Middle frontal gyrus (tissue), 1 donor: ENCODE data around the gene ZNF112.
A peak's percentile ranks its signal among the peaks of the same experiment; 100 is the strongest.
"Not testable (repeated sequence)": the region's sequence is repeated elsewhere in the genome, so short reads cannot be mapped to it uniquely, and the experiment has no call there.

Experiments
- DNase-seq: peaks from one replicate; pipeline ENCODE4 v3.0.0-alpha.2; 2015; ENCODE audit warnings: low spot score; ENCODE audit errors: extremely low spot score

ZNF112 gene

DNA sequence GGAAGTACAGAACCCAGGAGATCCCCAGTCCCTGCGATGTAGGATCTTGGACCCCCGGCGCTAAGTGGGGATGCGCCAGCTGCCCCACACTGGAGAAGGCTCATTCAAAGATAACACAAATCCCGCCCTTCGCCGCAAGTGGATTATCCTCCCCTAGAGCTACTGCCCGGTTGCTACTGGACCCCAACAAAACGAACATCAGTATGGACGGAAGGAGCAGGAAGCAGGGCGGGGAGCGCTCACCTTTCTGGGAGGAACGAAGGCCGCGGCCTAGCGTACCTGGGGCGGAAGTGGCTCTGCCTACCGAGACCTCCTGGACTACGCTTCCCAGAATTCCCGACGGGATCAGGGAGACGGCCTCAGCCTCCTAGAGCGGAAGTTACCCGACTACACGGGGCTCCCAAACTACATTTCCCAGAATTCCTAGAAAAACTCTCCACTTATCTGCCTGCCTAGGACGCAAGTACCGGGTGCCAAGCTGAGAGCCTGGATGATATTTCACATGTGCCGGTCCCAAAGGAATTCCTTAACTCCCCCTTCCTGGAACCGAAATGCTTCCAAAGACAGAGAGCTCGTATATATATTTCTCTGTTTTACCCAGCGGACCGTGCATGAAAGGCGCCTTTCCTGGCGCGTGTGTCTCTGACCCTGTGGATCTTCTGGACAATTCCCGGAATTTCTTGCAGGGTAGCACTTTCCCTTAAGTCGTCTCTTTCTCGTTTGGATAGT lies at the start of gene ZNF112:
Gene ZNF112, minus strand, starts transcription at position 298 of the 729 bp plus-strand sequence. CDS start 16,141 bp downstream, outside the sequence.
- DNase-seq = peak; percentile 91

- peak; percentile 80 for DNase-seq
Observed at GRCh38 chr19:44401139-44402115, 44.9 kb upstream of the ZNF112 start, which contains the start of gene ZNF285. Gene ZNF285, minus strand, starts transcription at chr19:44401608. Its CDS starts 4,395 bp downstream, at chr19:44397213.

DNA sequence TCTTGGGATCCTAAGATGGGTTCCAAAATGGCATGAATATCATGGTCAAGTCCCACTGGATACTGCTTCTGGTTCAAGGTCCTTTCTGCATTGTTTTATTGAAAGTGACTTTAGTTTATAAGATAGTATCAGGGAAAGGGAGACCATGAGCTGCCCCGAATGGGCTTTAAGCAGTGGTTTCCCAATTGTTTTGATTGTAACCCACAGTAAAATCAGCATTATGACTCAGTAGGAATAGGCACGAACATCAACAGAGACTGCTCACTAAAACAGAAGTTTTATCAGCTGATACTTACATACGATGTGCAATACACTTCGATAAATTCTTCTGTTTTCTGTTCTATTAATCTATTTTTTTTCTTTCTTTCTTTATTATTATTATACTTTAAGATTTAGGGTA lies 32.8 kb upstream of the ZNF112 start:
- not testable (repeated sequence) for DNase-seq

DNA sequence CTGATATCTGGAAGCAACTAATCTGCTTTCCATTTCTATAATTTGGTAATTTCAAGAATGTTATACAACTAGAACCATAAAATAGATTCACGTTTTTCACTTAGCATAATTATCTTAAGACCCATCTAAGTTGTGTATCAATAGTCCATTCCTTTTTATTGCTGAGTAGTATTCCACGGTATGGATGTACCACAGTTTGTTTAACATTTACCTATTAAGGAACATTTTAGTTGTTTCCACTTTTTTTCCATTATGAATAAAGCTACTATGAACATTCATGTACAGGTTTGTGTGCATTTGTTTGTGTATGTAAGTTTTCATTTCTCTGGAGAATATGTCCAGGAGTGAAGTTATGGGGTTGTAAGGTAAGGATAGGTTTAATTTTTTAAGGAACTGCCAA lies 18.3 kb upstream of the ZNF112 start:
- no peak for DNase-seq

GRCh38 chr19:44371815-44372480 lies 15.5 kb upstream of the ZNF112 start:
- DNase-seq = no peak

GRCh38 chr19:44367024-44367423 lies 10.5 kb upstream of the ZNF112 start:
- DNase-seq = no peak

DNA sequence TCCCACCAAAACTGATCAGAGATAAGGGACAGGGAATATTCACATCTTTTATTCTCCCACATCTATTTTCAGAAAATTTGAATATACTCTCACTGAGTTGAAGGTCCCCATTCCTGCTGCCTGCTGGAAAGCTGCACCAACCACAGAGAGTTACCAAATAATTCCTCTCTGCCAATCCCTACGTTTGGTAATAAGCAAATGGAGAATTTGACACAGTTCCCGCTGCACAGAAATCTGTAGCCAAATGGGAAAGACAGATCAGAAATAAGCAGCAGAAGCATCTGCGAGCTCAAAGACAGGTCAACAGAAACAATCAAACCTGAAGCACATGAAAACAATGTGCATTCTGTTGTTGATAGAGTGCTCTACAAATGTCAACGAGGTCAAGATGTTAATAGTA lies 9.9 kb downstream of the ZNF112 start:
- DNase-seq = no peak

DNA sequence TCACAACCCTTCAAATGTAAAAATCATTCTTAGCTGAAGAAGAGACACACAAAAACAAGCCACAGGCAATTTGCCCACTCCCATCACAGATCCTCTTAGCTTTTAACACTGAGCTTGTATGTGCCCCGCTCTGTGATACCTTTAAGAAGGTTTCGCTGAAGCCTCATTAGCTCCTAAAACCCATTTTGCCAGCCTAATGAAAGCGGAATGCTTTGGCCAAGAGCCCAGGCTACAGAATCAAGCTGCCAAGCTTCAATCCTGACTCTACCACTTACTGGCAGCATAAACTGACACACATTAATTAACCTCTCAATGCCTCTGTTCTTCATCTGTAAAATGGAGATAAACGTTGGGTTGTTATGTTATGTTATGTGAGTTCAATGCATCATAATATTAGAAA lies 10.5 kb downstream of the ZNF112 start:
- no peak for DNase-seq

DNA sequence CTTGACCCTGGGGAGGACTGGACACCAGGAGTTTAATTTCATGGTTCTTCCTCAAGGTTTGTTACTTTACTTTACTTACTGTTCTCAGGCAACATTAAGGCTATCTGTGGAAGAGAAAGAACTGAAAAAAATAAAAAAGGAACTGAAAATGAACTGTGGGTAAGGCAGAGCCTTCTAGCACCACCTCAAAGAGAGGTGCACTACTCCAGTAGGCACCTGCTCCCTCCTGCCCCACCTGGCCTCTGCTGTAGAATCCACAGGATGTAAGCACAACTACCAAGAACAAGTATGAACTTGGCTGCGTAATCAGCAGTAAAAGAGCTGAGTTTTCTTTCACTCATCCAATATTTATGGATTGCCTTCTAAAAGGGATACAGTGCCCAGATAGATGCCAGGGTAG lies 12.2 kb downstream of the ZNF112 start:
- no peak for DNase-seq

DNA sequence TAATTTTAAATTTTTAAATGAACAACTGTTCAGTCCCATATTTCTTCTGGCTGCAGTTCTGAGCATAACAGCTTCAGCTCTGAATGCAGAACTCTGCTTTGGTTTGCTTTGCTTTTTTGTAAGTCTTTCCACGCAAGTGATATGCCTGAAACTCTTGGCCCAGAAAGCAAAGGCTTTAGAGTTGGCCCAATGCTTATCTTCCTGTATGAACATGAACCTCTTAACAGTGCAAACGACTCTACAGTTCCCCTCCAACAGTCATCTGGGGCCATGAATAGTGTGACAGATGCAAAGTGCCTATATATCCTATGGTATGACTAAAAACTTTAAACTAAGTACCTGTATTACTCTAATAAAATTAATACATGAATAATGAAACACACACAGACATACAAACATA lies 14.7 kb downstream of the ZNF112 start:
- DNase-seq = no peak

- DNase-seq = not testable (repeated sequence)
Observed at GRCh38 chr19:44334639-44335038, 21.8 kb downstream of the ZNF112 start.

- DNase-seq = no peak
Observed at GRCh38 chr19:44332145-44332544, 24.3 kb downstream of the ZNF112 start.

GRCh38 chr19:44315883-44316282 lies 40.6 kb downstream of the ZNF112 start:
- DNase-seq = no peak

DNA sequence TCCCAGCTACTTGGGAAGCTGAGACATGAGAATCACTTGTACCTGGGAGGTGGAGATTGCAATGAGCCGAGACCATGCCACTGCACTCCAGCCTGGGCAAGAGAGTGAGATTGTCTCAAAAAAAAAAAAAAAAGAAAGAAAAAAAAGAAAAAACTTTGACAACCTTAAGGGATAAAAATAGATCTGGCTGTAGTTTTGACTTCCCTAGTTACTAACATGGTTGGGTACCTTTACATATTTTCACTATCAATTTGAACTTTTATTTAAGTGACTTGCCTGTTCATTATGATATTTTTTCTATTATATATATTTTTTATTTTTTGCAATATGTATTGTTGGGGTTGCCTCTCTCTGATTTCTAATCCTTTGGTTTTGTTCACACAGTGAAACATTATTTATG lies 43.2 kb downstream of the ZNF112 start:
- DNase-seq = no peak

GRCh38 chr19:44308011-44308410 lies 48.5 kb downstream of the ZNF112 start:
- DNase-seq = no peak

DNA sequence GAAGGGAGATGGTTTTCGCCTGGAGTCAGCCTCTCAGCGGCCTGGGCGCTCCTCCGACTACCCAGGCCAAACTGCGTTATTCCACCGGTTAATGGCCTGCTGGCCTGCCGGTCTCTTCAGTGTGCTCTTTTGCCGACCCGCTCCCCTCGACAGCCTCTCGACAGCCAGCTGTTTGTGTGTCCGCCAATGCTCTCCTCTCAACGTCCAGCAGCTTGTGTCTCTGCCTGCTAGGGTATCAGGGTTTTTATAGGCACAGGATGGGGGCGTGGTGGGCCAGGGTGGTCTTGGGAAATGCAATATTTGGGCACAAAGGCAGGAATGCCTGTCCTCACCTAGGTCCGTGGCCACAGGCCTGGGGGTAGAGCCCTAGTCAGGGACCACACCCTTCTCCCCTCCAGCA lies 50.2 kb downstream of the ZNF112 start:
- no peak for DNase-seq

DNA sequence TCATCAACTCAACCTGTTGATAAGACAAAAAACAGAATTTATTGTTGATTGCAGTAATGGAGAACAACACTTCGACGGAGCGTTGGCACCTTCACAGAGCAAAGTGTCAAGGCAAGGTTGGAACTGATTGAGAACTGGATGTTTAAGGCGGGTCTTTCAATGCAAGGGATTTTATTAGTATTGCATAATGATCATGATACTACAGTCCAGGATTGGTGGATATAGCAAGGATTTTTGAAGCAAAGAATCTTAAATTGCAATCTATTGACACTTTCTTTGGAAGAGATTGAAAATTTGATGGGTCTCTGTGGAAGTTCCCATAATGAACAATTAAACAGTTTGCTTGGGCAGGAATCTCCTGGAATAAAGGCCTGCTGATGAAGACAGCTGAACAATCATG lies 51.0 kb downstream of the ZNF112 start:
- no peak for DNase-seq

GRCh38 chr19:44304659-44305193 lies 51.8 kb downstream of the ZNF112 start, which contains the start of gene ZNF235:
Gene ZNF235, minus strand, starts transcription at chr19:44305025. Its CDS starts 1,621 bp downstream, at chr19:44303404.
- peak; percentile 93 for DNase-seq

DNA sequence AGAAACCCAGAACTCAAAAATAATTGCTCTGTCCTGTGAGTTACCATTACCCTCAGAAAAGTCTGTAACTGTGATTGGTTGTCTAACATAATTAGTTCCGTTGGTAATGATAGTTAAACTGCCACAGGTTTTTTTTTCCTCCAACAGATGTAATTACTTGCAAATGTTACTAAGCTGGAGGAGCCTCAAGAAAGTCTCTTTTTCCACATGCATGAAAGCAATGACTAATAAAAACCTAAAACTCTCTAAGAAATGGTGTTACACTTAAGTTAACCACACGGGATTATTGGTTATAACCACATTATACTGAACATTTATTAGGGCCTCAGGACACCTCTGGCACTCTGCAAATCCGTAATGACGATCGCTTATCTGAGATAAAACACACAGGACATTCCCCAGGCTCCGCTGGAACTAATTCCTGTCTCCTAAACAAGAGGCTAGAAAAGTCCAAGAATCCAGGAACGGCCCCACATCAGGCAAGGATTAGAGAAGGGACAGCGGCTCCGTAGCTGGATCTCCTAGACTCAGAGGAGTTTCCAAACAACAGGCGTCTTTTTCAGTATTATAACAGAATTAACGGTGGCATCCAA lies 52.4 kb downstream of the ZNF112 start:
- DNase-seq = no peak

- no peak for DNase-seq
Observed at GRCh38 chr19:44303320-44303719, 53.2 kb downstream of the ZNF112 start.

DNA sequence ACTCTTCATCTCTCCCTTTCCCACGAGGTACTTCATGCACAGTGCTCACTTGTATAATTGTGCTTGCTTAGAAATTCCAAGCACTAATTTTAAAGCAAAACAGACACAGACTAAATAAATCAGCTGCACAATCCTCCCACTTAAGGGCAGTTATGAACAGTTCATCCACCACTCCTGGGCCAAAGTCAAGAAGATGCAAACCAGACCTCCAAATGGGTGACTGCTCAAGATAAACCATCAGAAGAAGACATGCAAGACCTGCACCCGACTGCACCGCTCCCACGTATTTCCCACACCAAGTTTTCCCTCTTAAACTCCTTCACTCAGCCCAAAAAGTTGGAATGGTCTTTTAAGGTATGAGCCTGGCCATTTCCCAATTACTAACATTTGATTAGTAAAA lies 71.5 kb downstream of the ZNF112 start:
- no peak for DNase-seq
